Epidermal melanocyte (primary cell): ENCODE measurements around the gene ALOXE3.

Source experiments
- DNase-seq: peaks from one replicate; pipeline ENCODE4 v3.0.0; 2011; ENCODE audit warnings: low spot score; ENCODE audit not compliant: insufficient read length

Gene ALOXE3

GRCh38 chr17:8117980-8118768 is at the start of gene ALOXE3:
ALOXE3 (minus strand) TSS chr17:8118514; CDS start chr17:8117990, 524 bp downstream.
- DNase-seq = no peak

DNA sequence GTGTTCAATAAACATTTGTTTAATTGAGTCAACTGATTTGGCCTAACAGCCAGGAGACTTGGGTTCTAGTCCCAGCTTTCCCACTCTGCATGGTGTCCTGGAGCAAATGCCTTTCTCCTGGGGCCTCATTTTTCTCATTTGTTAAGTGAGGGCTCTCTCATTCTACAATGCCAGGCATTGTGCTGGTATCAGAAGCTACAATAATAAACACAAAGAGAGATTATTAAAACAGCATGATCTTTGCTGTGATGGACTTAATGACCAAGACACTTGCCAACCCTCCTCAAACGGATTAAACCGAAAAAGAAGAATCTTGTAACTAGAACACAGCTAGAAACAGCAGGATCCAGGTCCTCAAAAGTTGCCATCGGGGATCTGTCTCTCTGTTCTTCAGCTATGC is 49.2 kb upstream of the ALOXE3 start:
- peak; percentile 66 for DNase-seq

GRCh38 chr17:8166731-8167130 is 48.4 kb upstream of the ALOXE3 start:
- DNase-seq = no peak

DNA sequence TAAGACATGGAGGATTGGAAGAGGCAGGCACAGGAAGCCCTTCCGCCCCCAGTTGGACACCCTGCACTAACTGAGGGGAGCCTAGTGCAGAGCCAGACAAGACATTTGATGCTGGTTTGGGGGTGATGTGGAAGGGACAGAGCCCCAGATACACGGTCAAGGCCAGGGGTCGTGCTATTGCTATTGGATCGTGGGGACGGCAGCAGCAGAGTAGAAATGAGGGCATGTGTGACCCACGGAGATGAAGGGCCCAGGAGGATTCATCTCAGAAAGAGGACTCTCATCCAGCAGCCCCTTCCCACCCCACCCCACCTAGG is 46.5 kb upstream of the ALOXE3 start:
- no peak for DNase-seq

- DNase-seq = no peak
Measured at GRCh38 chr17:8163978-8164814, 45.9 kb upstream of the ALOXE3 start.

DNA sequence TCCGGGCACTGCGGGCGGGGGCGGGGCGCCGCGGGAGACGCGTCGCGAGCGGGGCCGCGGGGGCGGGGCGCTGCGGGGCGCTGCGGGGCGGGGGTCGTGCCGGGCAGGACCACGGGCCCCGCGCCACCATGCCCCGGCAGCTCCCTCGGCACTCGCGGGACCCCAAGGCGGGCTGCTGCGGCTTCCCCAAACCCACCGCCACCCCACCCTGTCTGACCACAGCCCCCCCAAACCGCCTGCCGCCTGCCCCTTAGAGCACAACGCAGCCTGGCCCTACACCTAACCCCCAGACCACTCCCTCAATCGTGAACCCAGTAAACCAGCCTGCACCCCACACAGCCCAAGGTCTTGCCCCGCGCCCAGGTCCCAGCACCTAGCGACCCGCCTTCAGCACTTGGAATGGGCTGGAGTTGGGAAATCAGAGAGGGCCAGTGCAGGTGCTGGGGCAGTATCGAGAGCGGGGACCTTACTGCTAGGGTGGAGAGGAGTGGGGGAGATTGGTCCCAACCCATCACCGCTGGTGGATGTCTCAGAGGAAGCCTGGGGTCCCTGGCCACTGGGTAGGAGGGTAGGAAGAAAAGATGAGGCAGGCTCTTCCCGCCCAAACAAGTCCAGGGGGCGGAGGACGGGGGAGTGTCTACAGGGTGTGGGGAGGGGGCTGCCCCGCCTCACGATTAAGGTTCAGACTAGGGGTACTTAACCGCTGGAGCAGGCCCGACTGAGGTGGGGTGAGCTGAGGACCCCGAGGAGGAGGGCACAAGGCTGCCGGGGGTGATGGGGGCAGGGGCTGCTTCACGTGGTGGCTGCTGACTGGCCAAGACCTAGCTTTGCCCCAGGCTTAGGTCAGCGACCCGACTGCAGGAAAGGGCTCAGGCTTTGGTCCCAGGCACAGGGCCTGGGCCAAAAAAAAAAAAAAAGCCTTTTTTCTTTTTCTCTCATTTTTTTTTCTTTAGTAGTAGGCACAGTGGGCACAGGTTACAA is 45.0 kb upstream of the ALOXE3 start:
- no peak for DNase-seq

- no peak for DNase-seq
Measured at GRCh38 chr17:8162233-8162996, 44.1 kb upstream of the ALOXE3 start, which contains the start of gene VAMP2. VAMP2 (minus strand) TSS chr17:8162948; CDS start chr17:8162879, 69 bp downstream.

GRCh38 chr17:8161289-8162232 is 43.2 kb upstream of the ALOXE3 start:
- no peak for DNase-seq

DNA sequence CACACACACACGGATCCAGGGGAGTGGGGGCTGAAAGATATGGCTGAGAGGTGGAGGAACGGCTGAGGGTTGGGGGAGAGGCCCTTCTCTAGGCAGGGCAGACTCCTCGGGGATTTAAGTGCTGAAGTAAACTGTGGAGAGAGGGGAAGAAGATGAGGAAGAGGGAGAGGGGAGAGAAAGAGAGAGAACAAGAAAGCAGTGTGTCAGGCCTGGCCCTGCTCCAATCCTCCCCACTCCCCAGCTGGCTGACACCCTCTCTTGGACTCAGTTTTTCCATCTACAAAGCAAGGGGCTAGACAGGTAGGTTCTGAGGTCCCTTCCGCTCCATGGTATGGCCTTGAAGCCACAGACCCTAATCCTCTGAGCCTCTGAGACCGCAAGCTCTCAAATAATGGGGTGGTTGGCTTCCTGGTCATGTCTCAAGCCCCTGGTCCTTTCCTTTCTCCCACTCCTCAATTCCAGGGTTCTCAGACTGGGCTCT is 42.5 kb upstream of the ALOXE3 start:
- no peak for DNase-seq

DNA sequence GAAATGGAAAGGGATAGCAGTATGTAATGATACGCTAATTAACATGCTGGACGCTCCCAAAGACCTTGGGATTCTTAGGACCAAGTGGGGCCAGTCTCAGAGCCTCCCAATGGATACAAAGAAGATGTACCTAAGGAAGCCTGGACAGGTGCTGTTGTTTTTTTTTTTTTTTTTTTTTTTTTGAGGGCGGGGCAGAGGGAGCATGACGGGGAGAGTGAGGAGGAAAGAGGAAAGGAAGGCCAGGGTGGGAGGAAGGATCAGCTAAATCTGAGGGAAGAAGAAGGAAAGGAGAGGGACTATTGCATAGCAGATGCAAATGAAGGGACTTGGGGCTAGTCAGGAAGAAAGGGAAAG is 41.9 kb upstream of the ALOXE3 start:
- DNase-seq = no peak

DNA sequence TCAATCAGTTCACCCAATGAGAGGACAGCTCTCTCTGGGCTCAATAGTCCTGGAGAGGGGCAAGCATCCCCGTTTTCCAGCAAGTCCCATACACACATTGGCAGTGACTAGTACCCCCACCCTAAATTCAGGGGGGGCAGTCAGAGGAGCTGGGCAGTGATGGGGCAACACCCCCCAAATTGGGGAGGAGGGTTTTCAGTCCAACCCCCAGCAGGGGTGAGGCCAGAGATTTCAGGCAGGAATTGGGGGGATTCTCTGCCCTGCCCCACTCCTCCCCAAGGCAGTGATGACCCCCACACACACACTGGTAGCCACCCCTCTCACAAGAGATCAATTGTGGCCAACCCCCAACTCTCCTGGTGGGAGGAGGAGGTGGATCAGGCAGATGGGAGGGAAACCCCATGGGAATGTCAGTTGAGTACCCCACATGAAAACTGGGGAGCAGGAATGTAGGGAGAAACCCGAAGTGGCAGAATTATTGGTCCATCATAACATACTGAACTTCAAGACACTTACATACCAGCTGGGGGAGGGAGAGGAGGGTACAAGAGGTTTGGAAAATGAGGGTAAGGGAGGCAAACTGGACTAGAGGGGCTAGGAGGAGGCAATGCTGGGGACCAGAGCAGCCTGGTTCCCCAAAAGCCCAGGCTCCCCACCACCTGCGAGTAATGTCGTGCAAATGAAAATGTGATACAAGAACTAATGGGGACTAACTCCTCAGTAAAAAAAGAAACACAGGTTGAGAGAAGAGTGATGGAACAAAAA is 41.3 kb upstream of the ALOXE3 start:
- no peak for DNase-seq

DNA sequence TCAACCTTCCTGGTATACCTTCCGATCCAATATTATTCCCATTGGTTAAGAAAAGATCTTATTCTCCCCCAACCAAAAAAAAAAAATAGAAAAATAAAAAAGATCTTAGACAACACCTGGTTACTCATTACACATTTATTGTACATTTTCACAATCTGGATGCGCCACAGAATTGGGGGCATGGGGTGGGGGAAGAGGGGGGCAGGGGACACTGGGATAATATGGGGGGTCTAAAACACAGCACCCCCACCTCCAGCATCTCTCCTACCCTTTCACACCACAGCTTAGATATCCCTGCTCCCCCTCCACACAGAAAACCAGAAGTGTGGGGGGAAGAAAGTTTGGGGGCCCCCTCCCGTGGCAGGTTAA is 40.7 kb upstream of the ALOXE3 start:
- DNase-seq = no peak

DNA sequence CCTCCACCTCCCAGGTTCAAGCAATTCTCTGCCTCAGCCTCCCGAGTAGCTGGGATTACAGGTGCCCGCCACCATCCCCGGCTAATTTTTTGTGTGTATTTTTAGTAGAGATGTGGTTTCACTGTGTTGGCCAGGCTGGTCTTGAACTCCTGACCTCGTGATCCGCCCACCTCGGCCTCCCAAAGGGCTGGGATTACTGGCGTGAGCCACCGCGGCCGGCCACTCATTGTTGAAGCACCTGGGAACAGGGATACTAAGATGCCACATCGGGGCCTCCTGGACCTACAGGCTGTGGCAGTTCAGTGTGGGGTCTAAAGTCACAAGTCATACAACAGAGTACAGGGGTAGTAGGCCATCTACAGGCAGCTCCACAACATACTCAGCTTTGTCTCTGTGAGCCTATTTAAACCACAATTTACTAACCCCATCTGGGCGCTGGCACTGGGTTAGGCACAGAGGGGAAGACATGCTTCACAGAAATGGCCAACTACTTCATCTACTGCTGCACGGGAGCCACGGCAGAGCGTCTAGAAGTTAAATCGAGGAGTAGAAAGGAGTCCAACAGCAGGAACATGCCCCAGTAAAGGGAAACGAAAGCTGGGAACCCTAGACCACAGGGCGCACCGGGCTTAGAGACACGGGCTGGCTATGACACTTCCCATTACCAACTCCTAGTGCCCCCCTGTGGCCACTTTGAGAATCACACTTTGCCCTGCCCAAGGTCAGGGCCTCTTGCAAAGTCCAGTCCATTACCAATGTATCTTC is 40.1 kb upstream of the ALOXE3 start:
- peak; percentile 95 for DNase-seq

- peak; percentile 99 for DNase-seq
Measured at GRCh38 chr17:8156246-8156992, 38.1 kb upstream of the ALOXE3 start.

DNA sequence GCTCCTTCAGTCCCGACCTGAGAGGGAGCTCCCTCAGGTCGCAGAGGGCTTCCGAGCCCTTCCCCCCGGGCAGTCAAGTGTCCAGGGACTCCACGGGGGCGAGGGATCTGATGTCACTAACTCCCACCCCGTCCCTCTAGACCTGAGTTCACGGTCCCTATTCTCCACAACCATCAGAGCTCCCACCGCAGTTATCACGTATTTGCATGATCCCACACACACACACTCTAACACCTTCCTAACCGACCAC is 37.6 kb upstream of the ALOXE3 start:
- no peak for DNase-seq

DNA sequence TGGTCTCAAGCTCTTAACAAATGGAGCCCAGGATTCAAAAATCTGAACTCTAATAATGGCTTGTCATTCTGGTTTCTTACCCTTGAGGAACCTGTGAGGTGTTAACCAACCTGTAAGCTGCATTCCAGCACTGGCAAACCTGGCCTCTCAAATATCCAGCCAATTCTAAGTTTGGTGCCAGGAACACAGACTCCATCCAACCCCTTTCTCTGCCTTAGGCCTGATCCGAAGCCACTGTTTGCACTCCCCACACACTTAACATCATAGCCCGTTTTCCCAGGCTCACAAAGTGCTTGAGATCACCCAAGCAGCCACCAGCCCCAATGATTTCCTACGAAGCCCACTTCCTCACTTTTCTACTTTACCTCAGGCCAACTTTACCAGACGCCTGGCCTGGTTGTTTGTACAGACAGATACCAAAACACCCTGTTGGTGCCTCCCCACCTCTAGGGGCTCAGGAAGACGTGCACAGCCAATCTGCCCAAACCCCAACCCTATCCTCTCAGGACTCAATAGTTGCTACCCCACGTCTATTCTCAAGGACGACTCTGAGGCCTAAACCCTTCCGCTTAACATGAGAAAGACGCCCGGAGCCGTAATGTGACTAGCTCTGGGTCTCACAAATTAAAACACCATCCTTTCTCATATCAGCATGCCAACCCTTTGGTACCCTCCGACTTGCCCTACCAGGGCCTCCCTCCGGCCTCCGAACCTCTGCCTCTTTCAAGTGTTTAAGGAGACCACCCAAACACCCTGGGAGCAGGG is 37.1 kb upstream of the ALOXE3 start:
- DNase-seq = no peak

DNA sequence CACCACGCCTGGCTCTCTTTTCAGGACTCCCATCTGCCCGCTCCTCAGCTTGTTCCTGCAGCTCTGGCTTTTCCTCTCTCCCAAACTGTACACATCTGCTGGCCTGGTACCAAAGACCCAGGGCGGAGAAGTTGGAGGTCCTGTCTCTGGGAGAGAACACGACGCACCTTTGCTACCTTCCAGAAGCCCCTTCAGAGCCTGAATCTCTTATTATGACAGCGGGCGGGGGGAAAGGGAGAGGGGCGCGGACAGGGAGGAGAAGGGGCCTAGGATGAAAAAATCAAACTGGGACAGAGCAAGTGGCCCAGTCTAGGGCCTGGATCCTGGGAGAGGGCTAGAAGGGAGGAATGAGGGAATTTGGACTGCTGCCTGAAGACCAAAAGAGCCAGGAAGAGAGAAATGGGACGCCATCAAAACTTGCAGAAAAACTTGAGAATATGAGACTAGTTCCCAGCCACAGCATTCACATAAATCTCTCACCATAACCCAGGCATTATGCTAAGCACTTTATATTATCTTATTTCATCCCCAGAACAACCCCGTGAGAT is 36.4 kb upstream of the ALOXE3 start:
- no peak for DNase-seq
